Stimulated activated CD4-positive, alpha-beta T cell treated with anti-CD3 and anti-CD28 coated beads, Interleukin-1b, Interleukin-23, amount 100 ng/mL, for 24 hours (primary cell): Measurements from ENCODE around the gene ADRB2.
"Not testable (repeated sequence)": the region's sequence is repeated elsewhere in the genome, so short reads cannot be mapped to it uniquely, and the experiment has no call there.

ENCODE experiments used
- DNase-seq, 4 experiments: peaks; one replicate each; pipeline ENCODE4 v3.0.0-alpha.2; 2020; ENCODE audit warnings: low read depth in 4 of 4, low spot score in 1 of 4

Gene ADRB2

GRCh38 chr5:148853868-148854267 lies 27.5 kb downstream of the ADRB2 start:
- no peak for DNase-seq

GRCh38 chr5:148855249-148856008 lies 29.0 kb downstream of the ADRB2 start:
- DNase-seq, result no peak

- DNase-seq, result no peak
These were observed 29.6 kb downstream of the ADRB2 start for GRCh38 chr5:148856009-148856367.

- no peak for DNase-seq
These were observed 30.0 kb downstream of the ADRB2 start for GRCh38 chr5:148856424-148856823.

GRCh38 chr5:148857474-148857873 lies 31.1 kb downstream of the ADRB2 start:
- DNase-seq, result no peak

- DNase-seq, result no peak
These were observed 31.7 kb downstream of the ADRB2 start for GRCh38 chr5:148858106-148858505.

GRCh38 chr5:148858547-148858946 lies 32.1 kb downstream of the ADRB2 start:
- no peak for DNase-seq

- no peak for DNase-seq
These were observed 33.3 kb downstream of the ADRB2 start for GRCh38 chr5:148859703-148860102.

GRCh38 chr5:148860599-148860998 lies 34.2 kb downstream of the ADRB2 start:
- no peak for DNase-seq

- no peak for DNase-seq
These were observed 34.7 kb downstream of the ADRB2 start for GRCh38 chr5:148861088-148861487.

- DNase-seq, result no peak
These were observed 35.3 kb downstream of the ADRB2 start for GRCh38 chr5:148861696-148862095.

GRCh38 chr5:148864113-148864841 lies 37.9 kb downstream of the ADRB2 start:
- DNase-seq, result no peak

- no peak for DNase-seq
These were observed 39.6 kb downstream of the ADRB2 start for GRCh38 chr5:148866024-148866423.

- DNase-seq, result no peak
These were observed 46.7 kb downstream of the ADRB2 start for GRCh38 chr5:148873120-148873519.

- no peak for DNase-seq
These were observed 47.5 kb downstream of the ADRB2 start for GRCh38 chr5:148873690-148874485.

GRCh38 chr5:148875205-148875875 lies 48.9 kb downstream of the ADRB2 start:
- DNase-seq, result no peak

- DNase-seq, result not testable (repeated sequence)
These were observed 51.0 kb downstream of the ADRB2 start for GRCh38 chr5:148877436-148877835.
